Mucosa of descending colon (tissue), 3 donors: ENCODE data around the gene ULK3. TPM values are rescaled to one million over a fixed set of nuclear protein-coding genes. Genes with fewer than 3 reads are reported as not detected.
A peak's percentile ranks its signal among the peaks of the same experiment; 100 is the strongest.

ENCODE experiments used
- ATAC-seq: fragments of 200-7000 bp; cut with Tn5 transposase; one replicate; pipeline ENCODE4 v1.9.1; 2020; ENCODE audit warnings: mild to moderate bottlenecking, moderate library complexity
- DNase-seq, 3 donors: peaks; one replicate each; pipeline ENCODE4 v3.0.0-alpha.2; 2020
- H3K36me3 ChIP-seq: fragments of 200-600 bp; one replicate; pipeline ENCODE4 v1.8.0; 2021; ENCODE audit warnings: low read depth, mild to moderate bottlenecking
- H3K4me1 ChIP-seq: fragments of 200-600 bp; one replicate; pipeline ENCODE4 v1.8.0; 2021; ENCODE audit warnings: low read depth, mild to moderate bottlenecking
- H3K4me3 ChIP-seq: fragments of 200-600 bp; one replicate; pipeline ENCODE4 v1.8.0; 2021; ENCODE audit warnings: mild to moderate bottlenecking
- H3K9me3 ChIP-seq: fragments of 200-600 bp; one replicate; pipeline ENCODE4 v1.8.0; 2021; ENCODE audit warnings: mild to moderate bottlenecking
- intact Hi-C, 2 donors: fragments of 100-400 bp; cut with DNase I in 1 of 2; cut with micrococcal nuclease in 1 of 2; formaldehyde crosslinking; loops; one replicate each; pipeline versions ENCODE4 v1.11.0 to v1.11.1; 2022; cut with DNase I, micrococcal nuclease
- microRNA-seq: library from miRNA; unstranded; fragments of <30 nt; microRNA quantifications from one replicate; pipeline ENCODE4, GENCODE V29; 2019
- total RNA-seq, 3 donors: library from RNA; stranded (reverse); fragmentation: NEBNext Ultra II Directional in 2 of 3; extraction: Animal tissue kit (Norgen Biotek cat#: 25700) in 2 of 3; gene quantifications; one replicate each; pipeline versions ENCODE4 v1.2.1 to v1.2.4, GENCODE V29; 2021 to 2023
- TF ChIP-seq, protein P1 (sequence below): fragments of 200-600 bp; IDR thresholded peaks from one replicate; pipeline ENCODE4 v1.8.0; 2022; ENCODE audit warnings: antibody characterized with exemption, mild to moderate bottlenecking
- donor health status: DM: no; HTN: no; CAD: no; lungs with moderate emphysema.
- donor health status: DM: no; HTN: no; CAD: no.
- donor health status: DM: no; HTN: yes; CAD: no.

Gene ULK3
- total RNA-seq, 3 donors from 2014 or later: 66.5 to 89.3 (median 73.1) TPM

DNA sequence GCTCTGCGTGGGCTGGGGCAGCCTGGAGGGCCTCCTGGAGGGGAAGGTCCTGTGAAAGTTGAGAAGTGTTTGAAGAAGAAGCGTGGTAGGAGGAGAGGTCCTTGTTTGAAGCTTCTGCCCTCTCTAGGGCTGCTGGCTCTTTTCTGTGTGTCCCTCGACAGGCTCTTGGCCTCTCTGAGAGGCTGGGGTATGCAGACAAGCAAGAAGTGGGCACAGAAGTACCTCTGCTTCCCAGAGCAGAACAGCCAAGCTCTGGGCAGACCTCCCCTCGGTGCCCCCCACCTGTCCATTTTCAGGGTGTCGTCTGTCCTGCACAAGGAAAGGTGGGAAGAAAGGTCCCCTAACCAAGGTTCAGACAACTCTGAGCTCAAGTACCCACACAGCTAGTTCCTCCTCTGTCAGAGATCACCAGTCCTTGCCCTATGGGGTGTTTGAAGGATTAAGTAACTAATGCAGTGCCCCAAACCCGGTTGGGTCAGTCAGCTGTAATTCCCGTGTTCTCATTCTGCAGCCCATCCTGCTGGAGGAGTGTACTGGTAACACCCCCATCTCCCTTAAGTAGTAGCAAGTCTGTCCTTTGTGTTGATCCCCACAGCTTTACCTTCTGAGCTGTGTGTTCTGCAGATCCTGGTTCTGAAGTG, 54.8 kb downstream of the ULK3 start:
- TF ChIP-seq, protein P1, sequence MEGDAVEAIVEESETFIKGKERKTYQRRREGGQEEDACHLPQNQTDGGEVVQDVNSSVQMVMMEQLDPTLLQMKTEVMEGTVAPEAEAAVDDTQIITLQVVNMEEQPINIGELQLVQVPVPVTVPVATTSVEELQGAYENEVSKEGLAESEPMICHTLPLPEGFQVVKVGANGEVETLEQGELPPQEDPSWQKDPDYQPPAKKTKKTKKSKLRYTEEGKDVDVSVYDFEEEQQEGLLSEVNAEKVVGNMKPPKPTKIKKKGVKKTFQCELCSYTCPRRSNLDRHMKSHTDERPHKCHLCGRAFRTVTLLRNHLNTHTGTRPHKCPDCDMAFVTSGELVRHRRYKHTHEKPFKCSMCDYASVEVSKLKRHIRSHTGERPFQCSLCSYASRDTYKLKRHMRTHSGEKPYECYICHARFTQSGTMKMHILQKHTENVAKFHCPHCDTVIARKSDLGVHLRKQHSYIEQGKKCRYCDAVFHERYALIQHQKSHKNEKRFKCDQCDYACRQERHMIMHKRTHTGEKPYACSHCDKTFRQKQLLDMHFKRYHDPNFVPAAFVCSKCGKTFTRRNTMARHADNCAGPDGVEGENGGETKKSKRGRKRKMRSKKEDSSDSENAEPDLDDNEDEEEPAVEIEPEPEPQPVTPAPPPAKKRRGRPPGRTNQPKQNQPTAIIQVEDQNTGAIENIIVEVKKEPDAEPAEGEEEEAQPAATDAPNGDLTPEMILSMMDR: no peak
- H3K9me3 ChIP-seq: no peaks in the 10 kb centered on the region
- H3K36me3 ChIP-seq: no peaks in the 10 kb centered on the region
- DNase-seq (no peak), ATAC-seq (no peak)
- H3K4me3 ChIP-seq: no peak overlapping the region
- peaks cover 69% of the 10 kb centered on the region for H3K4me1 ChIP-seq
- intact Hi-C loops: no loop called here

DNA sequence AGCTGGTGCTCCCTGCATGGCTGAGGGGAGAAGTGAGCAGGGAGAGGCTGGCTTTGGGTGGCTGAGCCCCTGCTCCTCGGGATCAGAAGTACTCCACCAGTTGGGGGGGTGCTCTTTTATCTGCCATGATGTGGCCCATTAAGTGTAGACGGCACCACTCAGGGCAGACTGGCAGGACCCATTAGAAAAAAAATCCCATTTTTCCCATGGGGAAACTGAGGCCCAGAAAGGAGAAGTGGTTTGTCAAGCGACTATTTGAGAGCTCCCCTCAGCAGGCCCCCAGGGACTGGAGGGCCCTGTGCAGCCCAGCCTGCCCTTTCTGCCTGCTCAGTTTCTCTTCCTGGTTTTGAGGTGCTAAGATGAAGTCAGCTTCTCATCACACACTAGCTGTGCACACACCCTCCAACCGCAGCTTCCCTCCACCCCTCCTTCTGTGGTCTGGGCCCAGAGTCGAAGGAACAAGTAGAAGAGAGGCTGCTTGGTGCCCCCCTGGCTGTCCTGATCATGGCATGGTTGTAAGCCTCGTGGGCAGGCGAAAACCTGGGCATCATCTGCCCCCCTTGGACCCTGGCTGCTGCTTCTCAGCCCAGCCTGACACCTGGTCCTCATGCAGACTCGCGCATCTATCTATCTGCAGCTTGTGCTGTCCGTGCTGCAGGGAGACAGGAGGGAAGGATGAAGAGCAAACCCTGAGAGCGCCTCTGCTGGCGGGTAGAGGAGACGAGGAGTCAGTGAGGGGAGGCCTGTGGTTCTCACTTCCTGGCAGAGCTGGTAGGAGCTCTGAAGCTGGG, 55.5 kb downstream of the ULK3 start:
- Histone ChIP-seq H3K36me3 (no peaks in the 10 kb centered on the region), H3K9me3 (no peaks in the 10 kb centered on the region), H3K4me1 (peaks cover 69% of the 10 kb centered on the region), H3K4me3 (no peak overlapping the region)
- DNase-seq (peak; percentile 81 to 93 (median 85)), ATAC-seq (peak; percentile 72)
- intact Hi-C loops: no loop called here
- TF ChIP-seq, protein P1: peak; percentile 66

DNA sequence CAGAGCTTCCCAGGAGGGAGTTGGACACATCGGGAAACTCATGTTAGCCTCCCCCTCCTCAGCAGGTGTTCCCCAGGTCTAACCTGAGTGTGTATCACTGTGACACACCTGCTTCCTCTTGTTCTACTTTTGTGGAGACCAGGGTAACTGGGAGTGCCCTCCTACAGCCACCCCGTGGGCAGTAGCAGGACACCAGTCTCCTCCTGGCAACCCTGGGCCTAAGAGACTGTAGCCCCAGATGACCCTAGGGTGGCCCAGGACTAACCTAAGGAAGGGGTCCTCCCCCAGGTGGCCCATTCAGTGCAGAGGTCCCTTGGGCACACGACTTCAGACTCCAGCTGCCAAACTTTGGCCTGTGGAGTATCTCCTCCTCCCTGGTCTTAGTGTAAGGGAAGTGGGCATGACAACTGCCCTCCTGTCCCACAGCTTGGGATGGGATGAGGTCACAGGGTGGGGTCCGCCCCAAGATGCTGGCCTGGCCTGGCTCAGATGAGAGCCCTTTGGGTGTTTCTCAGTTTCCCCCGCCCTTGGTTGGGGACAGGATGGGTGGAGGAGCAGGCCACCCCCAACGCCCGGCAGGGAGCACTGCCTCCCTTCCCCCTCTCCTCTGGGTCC, 56.3 kb downstream of the ULK3 start:
- ATAC-seq (no peak), DNase-seq (peak in 2 of 3 donors; percentile 24 to 67)
- intact Hi-C loops: no loop called here
- TF ChIP-seq, protein P1: no peak
- Histone ChIP-seq H3K4me1 (peaks cover 64% of the 10 kb centered on the region), H3K36me3 (no peaks in the 10 kb centered on the region), H3K4me3 (no peak overlapping the region), H3K9me3 (no peaks in the 10 kb centered on the region)

Small RNAs within 50 kb of the gene (microRNA-seq; reads per million reads assigned to microRNA genes)
- gene MIR4513 (not detected), gene MIR6882 (1.4 reads per million)

Other genes with a start within 250 kb of the ULK3 start
- gene CLK3, start 227.3 kb downstream of the ULK3 start, total RNA-seq: 100 to 1,000 TPM in 2 of 3 donors, 10 to 100 TPM in 1; 92.7 to 120 (median 110) TPM
- gene EDC3, start 147.1 kb downstream of the ULK3 start, total RNA-seq: 10 to 100 TPM; 30.9 to 31.9 (median 31.6) TPM
- gene CYP1A1, start 117.6 kb downstream of the ULK3 start, total RNA-seq: under 1 TPM in 2 of 3 donors, not detected in 1; 0.13 to 0.27 TPM
- not detected for gene CYP1A2, start 94.3 kb downstream of the ULK3 start, total RNA-seq
- 100 to 1,000 TPM in 1 of 3 donors, 10 to 100 TPM in 2; 66.2 to 103 (median 90.5) TPM for gene CSK, start 61.1 kb downstream of the ULK3 start, total RNA-seq
- gene LMAN1L, start 30.3 kb downstream of the ULK3 start, total RNA-seq: under 1 TPM; 0.32 to 0.60 (median 0.55) TPM
- under 1 TPM in 2 of 3 donors, not detected in 1; 0.16 to 0.19 TPM for gene CPLX3, start 16.5 kb downstream of the ULK3 start, total RNA-seq
- gene SCAMP2, start 30.2 kb upstream of the ULK3 start, total RNA-seq: 100 to 1,000 TPM; 125 to 236 (median 218) TPM
- 10 to 100 TPM; 50.2 to 96.5 (median 68.3) TPM for gene MPI, start 46.9 kb upstream of the ULK3 start, total RNA-seq
- 10 to 100 TPM; 50.7 to 88.2 (median 83.1) TPM for gene FAM219B, start 63.7 kb upstream of the ULK3 start, total RNA-seq
- 100 to 1,000 TPM; 312 to 673 (median 597) TPM for gene COX5A, start 94.9 kb upstream of the ULK3 start, total RNA-seq
- gene RPP25, start 113.6 kb upstream of the ULK3 start, total RNA-seq: 10 to 100 TPM in 2 of 3 donors, 1 to 10 TPM in 1; 8.9 to 13.6 (median 12.3) TPM
- 10 to 100 TPM in 1 of 3 donors, 1 to 10 TPM in 2; 7.3 to 10.8 (median 7.4) TPM for gene SCAMP5, start 152.4 kb upstream of the ULK3 start, total RNA-seq
- 10 to 100 TPM; 12.4 to 18.9 (median 18.2) TPM for gene PPCDC, start 180.4 kb upstream of the ULK3 start, total RNA-seq